GM23248 (cell line): ENCODE data around the gene CEP43. TPM values are rescaled to one million over a fixed set of nuclear protein-coding genes. Genes with fewer than 3 reads are reported as not detected.

Experiments used
- DNase-seq: peaks from one replicate; pipeline ENCODE4 v3.0.0-alpha.2; 2015
- H2AFZ ChIP-seq: fragments of 200-600 bp; sonication (generic); 2 replicates; pipeline ENCODE4 v1.6.1; 2016; ENCODE audit warnings: antibody characterized with exemption
- H3F3A ChIP-seq: fragments of 200-600 bp; sonication (generic); 2 replicates; pipeline ENCODE4 v1.6.1; 2016; ENCODE audit warnings: mild to moderate bottlenecking, antibody characterized with exemption, mixed run types; ENCODE audit not compliant: insufficient read depth
- H3K27ac ChIP-seq: fragments of 200-600 bp; sonication (generic); 2 replicates; pipeline ENCODE4 v1.5.1; 2016; ENCODE audit warnings: mild to moderate bottlenecking
- H3K27me3 ChIP-seq: fragments of 200-600 bp; sonication (generic); replicated peaks from 2 replicates; pipeline ENCODE4 v1.6.1; 2016; ENCODE audit warnings: mild to moderate bottlenecking; ENCODE audit not compliant: insufficient read depth
- H3K36me3 ChIP-seq: fragments of 200-600 bp; sonication (generic); 2 replicates; pipeline ENCODE4 v1.6.1; 2016; ENCODE audit warnings: low read depth, mild to moderate bottlenecking
- H3K4me1 ChIP-seq: fragments of 200-600 bp; sonication (generic); 2 replicates; pipeline ENCODE4 v1.6.1; 2016; ENCODE audit warnings: mild to moderate bottlenecking; ENCODE audit not compliant: insufficient read depth
- H3K4me2 ChIP-seq: fragments of 200-600 bp; sonication (generic); one replicate; pipeline ENCODE4 v1.6.1; 2016; ENCODE audit warnings: mild to moderate bottlenecking; ENCODE audit not compliant: unreplicated experiment
- H3K4me3 ChIP-seq: fragments of 200-600 bp; sonication (generic); 2 replicates; pipeline ENCODE4 v1.5.1; 2016; ENCODE audit warnings: mild to moderate bottlenecking
- H3K79me2 ChIP-seq: fragments of 200-600 bp; sonication (generic); 2 replicates; pipeline ENCODE4 v1.6.1; 2016; ENCODE audit warnings: mild to moderate bottlenecking; ENCODE audit not compliant: insufficient read depth
- H3K9ac ChIP-seq: fragments of 200-600 bp; sonication (generic); 2 replicates; pipeline ENCODE4 v1.6.1; 2016; ENCODE audit warnings: mild to moderate bottlenecking
- H3K9me2 ChIP-seq: fragments of 200-600 bp; sonication (generic); 2 replicates; pipeline ENCODE4 v1.6.1; 2016; ENCODE audit warnings: mixed run types, mild to moderate bottlenecking, moderate library complexity; ENCODE audit not compliant: insufficient read depth
- H3K9me3 ChIP-seq: fragments of 200-600 bp; sonication (generic); one replicate; pipeline ENCODE4 v1.6.1; 2017; ENCODE audit warnings: low read depth
- H4K20me1 ChIP-seq: fragments of 200-600 bp; sonication (generic); 2 replicates; pipeline ENCODE4 v1.6.0; 2016; ENCODE audit not compliant: insufficient read depth
- EZH2 ChIP-seq: fragments of 200-600 bp; sonication (generic); IDR thresholded peaks from 2 replicates; pipeline ENCODE4 v1.6.1; 2018; ENCODE audit warnings: antibody characterized with exemption, mild to moderate bottlenecking; ENCODE audit not compliant: insufficient read depth, poor library complexity, severe bottlenecking
- EZH2phosphoT487 ChIP-seq: fragments of 200-600 bp; sonication (generic); IDR thresholded peaks from 2 replicates; pipeline ENCODE4 v1.6.1; 2018; ENCODE audit warnings: antibody characterized with exemption, moderate library complexity, mild to moderate bottlenecking, low read depth; ENCODE audit not compliant: insufficient read depth
- WGBS, 2 experiments: methylation state at CpG; one replicate each; pipeline ENCODE4 v1.1.6; 2015 to 2017; ENCODE audit warnings: low lambda C conversion rate in 2 of 2, low coverage in 1 of 2; ENCODE audit errors: missing lambda C conversion rate in 2 of 2; 5-methylcytosine and 5-hydroxymethylcytosine counted together
- in situ Hi-C: fragments of 300-500 bp; cut with MboI; formaldehyde crosslinking; loops from 2 replicates; pipeline ENCODE4 v1.15.0; 2020
- polyA plus RNA-seq: library from polyadenylated mRNA; unstranded; fragments of >200 nt; fragmentation: Nextera tagmentation; extraction: Ambion mirVana; gene quantifications from 2 replicates; pipeline ENCODE4 v1.2.1, GENCODE V29; 2016
- total RNA-seq: library from RNA; depleted of rRNA; stranded (reverse); fragments of >200 nt; shearing (Covaris generic); gene quantifications from 2 replicates; pipeline ENCODE4 v1.2.3, GENCODE V29; 2014

CEP43 gene
- total and polyA plus RNA-seq, 2 experiments from 2014 or later: 16.4 to 25.2 TPM

DNA sequence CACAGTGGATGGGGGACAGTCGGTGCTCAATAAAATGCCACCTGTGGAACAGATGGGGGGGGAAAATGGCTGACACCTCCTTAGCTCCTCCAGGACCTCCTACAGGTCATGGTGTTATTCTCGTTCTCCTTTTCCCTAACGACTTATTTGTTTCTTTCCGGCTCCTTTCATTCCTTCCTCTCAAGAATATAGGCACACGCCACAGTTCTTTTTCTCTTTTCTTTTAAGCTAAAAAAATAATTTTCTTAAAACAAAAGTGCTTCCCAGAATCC lies 41.5 kb upstream of the CEP43 start:
- Histone ChIP-seq H3K9me3 (no peaks in the 10 kb centered on the region), H3K4me2 (no peak overlapping the region), H3K27me3 (no peaks in the 10 kb centered on the region), H3K36me3 (no peaks in the 10 kb centered on the region), H3F3A (no peaks in the 10 kb centered on the region), H3K4me3 (no peak overlapping the region), H3K9me2 (no peaks in the 10 kb centered on the region), H3K27ac (no peak overlapping the region), H3K9ac (no peak overlapping the region), H3K79me2 (no peaks in the 10 kb centered on the region), H3K4me1 (no peaks in the 10 kb centered on the region), H2AFZ (0 out of 2 replicates have a peak overlapping the region, but pooled peaks have one; percentile 98), H4K20me1 (no peaks in the 10 kb centered on the region)
- no peak for TF ChIP-seq EZH2phosphoT487
- TF ChIP-seq EZH2: no peak
- in situ Hi-C loops: no loop called here
- no peak for DNase-seq
- 85 to 87% methylated on average over 5 of the region's 5 CpGs for WGBS, 2 experiments

DNA sequence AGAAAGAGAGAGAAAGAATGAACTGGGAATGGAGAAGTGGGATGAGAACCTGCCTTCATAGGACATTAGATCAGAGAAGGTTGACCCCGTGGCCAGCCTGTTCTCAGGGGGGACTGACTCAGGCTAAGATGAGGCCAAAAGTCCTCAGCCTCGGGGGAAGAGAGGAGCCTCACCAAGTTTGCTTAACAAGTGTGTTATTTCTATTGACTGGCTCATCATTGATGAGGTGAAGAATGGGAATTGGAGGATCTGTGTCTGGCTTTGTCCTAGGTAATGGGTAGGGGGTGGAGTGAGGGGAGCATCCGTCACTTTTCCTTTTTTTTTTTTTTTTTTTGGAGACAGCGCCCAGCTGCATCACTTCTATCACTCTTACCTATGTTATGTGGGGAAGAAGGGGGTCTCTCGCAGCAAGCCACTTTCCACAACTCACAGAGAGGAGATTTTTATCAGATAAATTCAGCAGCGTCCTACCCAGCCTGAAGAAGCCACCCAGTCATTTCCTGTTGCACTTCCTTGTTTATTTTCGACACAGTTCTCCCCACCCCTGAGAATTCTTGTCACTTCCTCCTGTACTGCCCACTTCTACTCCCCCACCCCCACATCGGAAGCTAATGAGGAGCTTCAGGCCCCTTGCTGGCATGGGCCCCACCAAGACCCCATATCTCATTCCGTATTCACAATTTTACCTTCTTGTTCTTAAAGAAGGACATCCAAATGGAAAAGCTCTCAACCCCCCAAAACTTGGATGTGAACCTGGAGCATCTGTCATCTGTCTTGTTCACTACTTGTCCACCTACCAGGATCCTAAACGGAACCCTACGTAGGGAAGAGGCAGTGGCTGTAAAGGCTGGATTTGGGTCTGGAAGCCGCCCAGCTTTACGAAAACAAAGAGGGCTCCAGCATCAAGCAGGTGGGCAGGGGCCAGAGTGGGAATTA lies 40.0 kb upstream of the CEP43 start:
- H3K79me2 ChIP-seq: no peaks in the 10 kb centered on the region
- WGBS, 2 experiments: 88 to 90% methylated on average over 12 to 13 of the region's 13 CpGs
- H4K20me1 ChIP-seq: no peaks in the 10 kb centered on the region
- H3K4me3 ChIP-seq: no peak overlapping the region
- no peaks in the 10 kb centered on the region for H3K4me1 ChIP-seq
- TF ChIP-seq EZH2 (no peak), EZH2phosphoT487 (no peak)
- DNase-seq: no peak
- H3K9me3 ChIP-seq: no peaks in the 10 kb centered on the region
- H3K27me3 ChIP-seq: no peaks in the 10 kb centered on the region
- no peaks in the 10 kb centered on the region for H3K9me2 ChIP-seq
- H3K27ac ChIP-seq: no peak overlapping the region
- in situ Hi-C loops: no loop called here
- peak overlapping the region; percentile 28; the same call in 1 of the 2 replicates for H2AFZ ChIP-seq
- H3K9ac ChIP-seq: no peak overlapping the region
- H3K36me3 ChIP-seq: no peaks in the 10 kb centered on the region
- no peak overlapping the region for H3K4me2 ChIP-seq
- no peaks in the 10 kb centered on the region for H3F3A ChIP-seq

GRCh38 chr6:166959911-166960608 lies 39.1 kb upstream of the CEP43 start:
- no peaks in the 10 kb centered on the region for H3K36me3 ChIP-seq
- H3K4me2 ChIP-seq: no peak overlapping the region
- no peaks in the 10 kb centered on the region for H3K4me1 ChIP-seq
- H4K20me1 ChIP-seq: no peaks in the 10 kb centered on the region
- no peaks in the 10 kb centered on the region for H3K9me3 ChIP-seq
- H3K9ac ChIP-seq: no peak overlapping the region
- 71 to 73% methylated on average over 9 of the region's 9 CpGs for WGBS, 2 experiments
- H3K9me2 ChIP-seq: no peaks in the 10 kb centered on the region
- H3K4me3 ChIP-seq: no peak overlapping the region
- DNase-seq: no peak
- H3K27ac ChIP-seq: no peak overlapping the region
- TF ChIP-seq EZH2phosphoT487 (no peak), EZH2 (no peak)
- in situ Hi-C loops: no loop called here
- H3F3A ChIP-seq: no peaks in the 10 kb centered on the region
- H3K79me2 ChIP-seq: no peaks in the 10 kb centered on the region
- no peak overlapping the region for H2AFZ ChIP-seq
- no peaks in the 10 kb centered on the region for H3K27me3 ChIP-seq

DNA sequence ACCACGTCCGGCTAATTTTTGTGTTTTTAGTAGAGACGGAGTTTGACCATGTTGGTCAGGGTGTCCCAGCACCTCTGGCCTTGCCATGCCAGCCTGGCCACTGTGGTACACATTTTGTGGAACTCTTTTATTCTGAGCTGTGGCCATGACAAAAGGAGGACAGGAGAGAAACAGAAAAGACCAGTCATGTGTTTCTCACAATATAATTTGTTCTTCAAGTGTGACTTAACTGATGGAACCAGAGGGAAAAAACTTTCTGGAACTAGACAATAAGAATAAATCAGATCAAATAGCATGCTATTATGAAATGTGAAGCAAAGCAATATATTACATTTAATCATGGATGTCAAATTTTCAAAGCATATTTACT lies 38.6 kb upstream of the CEP43 start:
- TF ChIP-seq EZH2: no peak
- no peak for TF ChIP-seq EZH2phosphoT487
- no peak for DNase-seq
- Histone ChIP-seq H3K27me3 (no peaks in the 10 kb centered on the region), H2AFZ (no peak overlapping the region), H3K27ac (no peak overlapping the region), H3K9me2 (no peaks in the 10 kb centered on the region), H3K4me1 (no peaks in the 10 kb centered on the region), H3K79me2 (no peaks in the 10 kb centered on the region), H3K36me3 (no peaks in the 10 kb centered on the region), H3K9ac (no peak overlapping the region), H3K4me3 (no peak overlapping the region), H4K20me1 (no peaks in the 10 kb centered on the region), H3K9me3 (no peaks in the 10 kb centered on the region), H3F3A (no peaks in the 10 kb centered on the region), H3K4me2 (no peak overlapping the region)
- in situ Hi-C loops: no loop called here
- 85 to 90% methylated on average over 3 of the region's 3 CpGs for WGBS, 2 experiments
